Measurements from ENCODE around the gene NPTN.

DNA sequence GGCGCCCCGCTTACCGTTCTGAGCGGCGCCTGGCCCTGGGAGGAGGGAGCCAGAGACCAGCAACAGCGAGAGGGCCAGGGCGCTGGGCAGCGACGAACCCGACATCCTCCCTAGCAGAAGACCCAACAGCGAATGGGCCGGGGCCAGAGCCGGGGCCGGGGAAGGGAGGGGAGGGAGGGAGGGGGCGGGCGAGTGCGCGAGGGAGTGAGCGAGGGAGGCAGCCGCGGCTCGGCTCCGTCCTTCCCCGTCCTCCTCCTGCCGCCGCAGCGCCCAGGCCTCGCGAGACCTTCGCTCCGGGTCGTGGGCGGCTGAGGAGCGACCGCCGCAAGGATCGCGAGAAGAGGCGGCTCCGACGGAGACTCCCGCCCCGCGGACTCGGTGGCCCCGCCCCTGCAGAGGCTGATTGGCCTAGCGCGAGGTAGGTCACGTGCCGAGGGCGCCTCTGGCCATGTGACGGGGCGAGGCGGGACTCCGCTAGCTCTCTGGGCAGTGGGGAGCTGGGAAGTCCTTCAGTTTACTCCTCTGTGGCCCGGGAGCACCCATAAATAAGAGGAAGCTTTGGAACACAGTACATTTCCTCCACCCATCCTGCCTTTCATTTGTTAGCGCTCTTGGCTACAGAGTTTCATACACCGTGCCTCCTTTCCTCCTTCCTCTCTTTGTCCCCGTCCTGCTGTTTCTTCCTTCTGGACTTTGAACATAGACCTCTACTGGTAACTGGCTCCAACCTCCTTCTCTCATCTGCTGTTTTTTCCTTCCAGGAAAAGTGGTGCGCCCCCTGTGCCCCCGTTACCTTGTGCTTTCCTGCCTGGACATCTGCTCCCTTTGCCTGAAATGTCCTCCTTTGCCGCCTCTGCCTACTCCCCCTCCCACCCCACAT lies at the start of gene NPTN:
- TF ChIP-seq, protein P1, sequence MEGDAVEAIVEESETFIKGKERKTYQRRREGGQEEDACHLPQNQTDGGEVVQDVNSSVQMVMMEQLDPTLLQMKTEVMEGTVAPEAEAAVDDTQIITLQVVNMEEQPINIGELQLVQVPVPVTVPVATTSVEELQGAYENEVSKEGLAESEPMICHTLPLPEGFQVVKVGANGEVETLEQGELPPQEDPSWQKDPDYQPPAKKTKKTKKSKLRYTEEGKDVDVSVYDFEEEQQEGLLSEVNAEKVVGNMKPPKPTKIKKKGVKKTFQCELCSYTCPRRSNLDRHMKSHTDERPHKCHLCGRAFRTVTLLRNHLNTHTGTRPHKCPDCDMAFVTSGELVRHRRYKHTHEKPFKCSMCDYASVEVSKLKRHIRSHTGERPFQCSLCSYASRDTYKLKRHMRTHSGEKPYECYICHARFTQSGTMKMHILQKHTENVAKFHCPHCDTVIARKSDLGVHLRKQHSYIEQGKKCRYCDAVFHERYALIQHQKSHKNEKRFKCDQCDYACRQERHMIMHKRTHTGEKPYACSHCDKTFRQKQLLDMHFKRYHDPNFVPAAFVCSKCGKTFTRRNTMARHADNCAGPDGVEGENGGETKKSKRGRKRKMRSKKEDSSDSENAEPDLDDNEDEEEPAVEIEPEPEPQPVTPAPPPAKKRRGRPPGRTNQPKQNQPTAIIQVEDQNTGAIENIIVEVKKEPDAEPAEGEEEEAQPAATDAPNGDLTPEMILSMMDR (conservative IDR thresholded peaks at IDR 0.05; ENCODE audit: low read depth in 2 of 2) = peak; percentile 27 to 36; a peak in 3 of 4 replicates
- TF ChIP-seq ZNF331 (CRISPR knock-in tag; IDR thresholded peaks at IDR 0.05; ENCODE audit: low read depth) (no peak), EZH2phosphoT487 (IDR thresholded peaks at IDR 0.05; ENCODE audit: unreplicated experiment) (no peak), POLR2AphosphoS5 (IDR thresholded peaks at IDR 0.05; ENCODE audit: low read depth) (peak; percentile 90), EZH2 (IDR thresholded peaks at IDR 0.05; ENCODE audit: low read depth, unreplicated experiment) (no peak), CREB1 (CRISPR knock-in tag; IDR thresholded peaks at IDR 0.05; ENCODE audit: low read depth) (no peak; the same call in 1 of the 2 replicates), ZNF462 (CRISPR knock-in tag; IDR thresholded peaks at IDR 0.05) (0 out of 2 replicates have a peak, but pooled peaks have one; percentile 25)
- TF ChIP-seq, protein P2, sequence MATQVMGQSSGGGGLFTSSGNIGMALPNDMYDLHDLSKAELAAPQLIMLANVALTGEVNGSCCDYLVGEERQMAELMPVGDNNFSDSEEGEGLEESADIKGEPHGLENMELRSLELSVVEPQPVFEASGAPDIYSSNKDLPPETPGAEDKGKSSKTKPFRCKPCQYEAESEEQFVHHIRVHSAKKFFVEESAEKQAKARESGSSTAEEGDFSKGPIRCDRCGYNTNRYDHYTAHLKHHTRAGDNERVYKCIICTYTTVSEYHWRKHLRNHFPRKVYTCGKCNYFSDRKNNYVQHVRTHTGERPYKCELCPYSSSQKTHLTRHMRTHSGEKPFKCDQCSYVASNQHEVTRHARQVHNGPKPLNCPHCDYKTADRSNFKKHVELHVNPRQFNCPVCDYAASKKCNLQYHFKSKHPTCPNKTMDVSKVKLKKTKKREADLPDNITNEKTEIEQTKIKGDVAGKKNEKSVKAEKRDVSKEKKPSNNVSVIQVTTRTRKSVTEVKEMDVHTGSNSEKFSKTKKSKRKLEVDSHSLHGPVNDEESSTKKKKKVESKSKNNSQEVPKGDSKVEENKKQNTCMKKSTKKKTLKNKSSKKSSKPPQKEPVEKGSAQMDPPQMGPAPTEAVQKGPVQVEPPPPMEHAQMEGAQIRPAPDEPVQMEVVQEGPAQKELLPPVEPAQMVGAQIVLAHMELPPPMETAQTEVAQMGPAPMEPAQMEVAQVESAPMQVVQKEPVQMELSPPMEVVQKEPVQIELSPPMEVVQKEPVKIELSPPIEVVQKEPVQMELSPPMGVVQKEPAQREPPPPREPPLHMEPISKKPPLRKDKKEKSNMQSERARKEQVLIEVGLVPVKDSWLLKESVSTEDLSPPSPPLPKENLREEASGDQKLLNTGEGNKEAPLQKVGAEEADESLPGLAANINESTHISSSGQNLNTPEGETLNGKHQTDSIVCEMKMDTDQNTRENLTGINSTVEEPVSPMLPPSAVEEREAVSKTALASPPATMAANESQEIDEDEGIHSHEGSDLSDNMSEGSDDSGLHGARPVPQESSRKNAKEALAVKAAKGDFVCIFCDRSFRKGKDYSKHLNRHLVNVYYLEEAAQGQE (IDR thresholded peaks at IDR 0.05; ENCODE audit: unreplicated experiment) = no peak

Measured in GM23338 (cell line).